HepG2 (cell line): ENCODE results near the gene SLFNL1. TPM values are rescaled to one million over a fixed set of nuclear protein-coding genes. Genes with fewer than 3 reads are reported as not detected.

ENCODE experiments used
- ATAC-seq: fragments of 200-7000 bp; cut with Tn5 transposase; 3 replicates; pipeline ENCODE4 v1.9.1; 2020; ENCODE audit warnings: mild to moderate bottlenecking, moderate library complexity
- BruUV-seq: library from RNA; stranded (reverse); fragments of 400-500 nt; replicated peaks from 2 replicates; lab custom pipeline; 2021; lab: Mats Ljungman, UMichigan
- CTCF ChIA-PET: fragments of 300-600 bp; formaldehyde crosslinking; extraction: SDS; loops from one replicate; lab custom pipeline; 2021; ENCODE audit warnings: low total read pairs, inconsistent platforms, low intra/inter-chr PET ratio; lab: Yijun Ruan, JAX
- POLR2A ChIA-PET: fragments of 350-600 bp; sonication (Branson Sonifier 250); formaldehyde crosslinking; loops from one replicate; lab custom pipeline; 2020; ENCODE audit warnings: antibody characterized with exemption, inconsistent platforms; lab: Yijun Ruan, JAX
- DNase-seq: peaks from one replicate; pipeline ENCODE4 v3.0.0-alpha.2; 2015; ENCODE audit warnings: low spot score
- FAIRE-seq: peaks from 3 replicates; lab custom pipeline; 2011; peaks lifted over from hg19 to GRCh38; lab: Jason Lieb, UNC
- H2AFZ ChIP-seq: one replicate; pipeline ENCODE4 v1.6.1; 2011; ENCODE audit warnings: low read length, inconsistent platforms
- H3K27ac ChIP-seq: fragments of 300-600 bp; 3 replicates; pipeline ENCODE4 v1.8.0; 2011; ENCODE audit warnings: mixed run types, mild to moderate bottlenecking, mixed read lengths, low read length, inconsistent platforms; ENCODE audit not compliant: insufficient read depth; ENCODE audit errors: extremely low read length
- H3K27me3 ChIP-seq, 2 experiments: fragments of 200-600 bp in 1 of 2; 2 replicates in 1 of 2; 3 replicates in 1 of 2; pipeline versions ENCODE4 v1.6.0 to v1.8.0; 2011; ENCODE audit warnings: low read length in 2 of 2, mild to moderate bottlenecking in 2 of 2, moderate library complexity in 2 of 2, inconsistent platforms in 1 of 2; ENCODE audit not compliant: insufficient read depth in 2 of 2, control insufficient read depth in 1 of 2
- H3K36me3 ChIP-seq, 2 experiments: fragments of 200-600 bp in 1 of 2; replicated peaks in 1 of 2; 2 replicates in 1 of 2; 3 replicates in 1 of 2; pipeline versions ENCODE4 v1.5.1 to v1.8.0; 2011; ENCODE audit warnings: low read length in 2 of 2, inconsistent platforms in 1 of 2; ENCODE audit not compliant: insufficient read depth in 2 of 2, control insufficient read depth in 1 of 2
- H3K4me1 ChIP-seq: 2 replicates; pipeline ENCODE4 v1.5.1; 2012; ENCODE audit warnings: low read length, inconsistent platforms; ENCODE audit not compliant: insufficient read depth
- H3K4me2 ChIP-seq: 2 replicates; pipeline ENCODE4 v1.6.0; 2011; ENCODE audit warnings: low read depth, low read length, inconsistent platforms
- H3K4me3 ChIP-seq, 3 experiments: fragments of 200-600 bp in 1 of 3; sonication (generic), shearing (Covaris generic) in 1 of 3; replicated peaks in 1 of 3; 2 replicates each; pipeline ENCODE4 v1.5.1; 2011 to 2016; ENCODE audit warnings: low read length in 3 of 3, inconsistent platforms in 2 of 3, low read depth in 2 of 3, mild to moderate bottlenecking in 2 of 3, control low read depth in 1 of 3, mixed read lengths in 1 of 3; ENCODE audit not compliant: insufficient read depth in 1 of 3
- H3K79me2 ChIP-seq: one replicate; pipeline ENCODE4 v1.6.1; 2011; ENCODE audit warnings: low read length, inconsistent platforms; ENCODE audit not compliant: insufficient read depth
- H3K9ac ChIP-seq: 2 replicates; pipeline ENCODE4 v1.6.0; 2011; ENCODE audit warnings: mild to moderate bottlenecking, low read depth, low read length, inconsistent platforms; ENCODE audit not compliant: insufficient read depth
- H3K9me3 ChIP-seq: 2 replicates; pipeline ENCODE4 v1.5.1; 2012; ENCODE audit warnings: mild to moderate bottlenecking, low read length
- H4K20me1 ChIP-seq: 2 replicates; pipeline ENCODE4 v1.6.0; 2011; ENCODE audit warnings: inconsistent platforms, mild to moderate bottlenecking, low read length, moderate library complexity; ENCODE audit not compliant: insufficient read depth
- ATF7 ChIP-seq, 2 experiments: fragments of 450-650 bp in 1 of 2; sonication (generic) in 1 of 2; formaldehyde crosslinking in 1 of 2; IDR thresholded peaks; 2 replicates each; pipeline versions ENCODE4 v1.4.0 to v1.6.1; 2016 to 2020; ENCODE audit warnings: antibody characterized with exemption in 1 of 2, mild to moderate bottlenecking in 1 of 2, missing genetic modification reagents in 1 of 2
- CC2D1A ChIP-seq: sonication (generic); formaldehyde crosslinking; IDR thresholded peaks from 2 replicates; pipeline ENCODE4 v1.8.1; 2023; ENCODE audit warnings: mild to moderate bottlenecking, missing genetic modification reagents
- HDAC6 ChIP-seq: fragments of 200-600 bp; sonication (generic); IDR thresholded peaks from 2 replicates; pipeline ENCODE4 v1.7.0; 2017; ENCODE audit warnings: mild to moderate bottlenecking, antibody characterized with exemption, low read length, low read depth
- KLF6 ChIP-seq: IDR thresholded peaks from 2 replicates; pipeline ENCODE4 v1.8.0; 2016; ENCODE audit warnings: missing biosample characterization, missing genetic modification reagents
- MIER2 ChIP-seq: IDR thresholded peaks from 2 replicates; pipeline ENCODE4 v1.6.1; 2016; ENCODE audit warnings: missing biosample characterization, missing genetic modification reagents
- RBAK ChIP-seq: sonication (generic); formaldehyde crosslinking; IDR thresholded peaks from 2 replicates; pipeline ENCODE4 v1.5.1; 2020; ENCODE audit warnings: mild to moderate bottlenecking, missing genetic modification reagents
- TARDBP ChIP-seq: sonication (generic); formaldehyde crosslinking; IDR thresholded peaks from 2 replicates; pipeline ENCODE4 v1.8.0; 2022; ENCODE audit warnings: mild to moderate bottlenecking, missing genetic modification reagents
- TBX3 ChIP-seq: fragments of 450-650 bp; IDR thresholded peaks from 2 replicates; pipeline ENCODE4 v1.6.1; 2017; ENCODE audit warnings: antibody characterized with exemption, mild to moderate bottlenecking, inconsistent platforms, borderline replicate concordance
- ZBTB8A ChIP-seq: sonication (generic); formaldehyde crosslinking; IDR thresholded peaks from 2 replicates; pipeline ENCODE4 v1.4.0; 2020; ENCODE audit warnings: mild to moderate bottlenecking, low read depth, missing genetic modification reagents, borderline replicate concordance
- ZNF101 ChIP-seq: sonication (generic); formaldehyde crosslinking; IDR thresholded peaks from 2 replicates; pipeline ENCODE4 v1.4.0; 2020; ENCODE audit warnings: mild to moderate bottlenecking, low read depth, missing genetic modification reagents, borderline replicate concordance
- ZNF496 ChIP-seq: sonication (generic); formaldehyde crosslinking; IDR thresholded peaks from 2 replicates; pipeline ENCODE4 v1.8.1; 2023; ENCODE audit warnings: mild to moderate bottlenecking, moderate library complexity, missing genetic modification reagents; ENCODE audit not compliant: insufficient replicate concordance
- ZNF549 ChIP-seq: sonication (generic); formaldehyde crosslinking; IDR thresholded peaks from 2 replicates; pipeline ENCODE4 v1.5.0; 2020; ENCODE audit warnings: missing genetic modification reagents
- ZNF709 ChIP-seq: sonication (generic); formaldehyde crosslinking; IDR thresholded peaks from 2 replicates; pipeline ENCODE4 v1.5.0; 2020; ENCODE audit warnings: mild to moderate bottlenecking, missing genetic modification reagents
- ZNF773 ChIP-seq: sonication (generic); formaldehyde crosslinking; IDR thresholded peaks from 2 replicates; pipeline ENCODE4 v1.4.0; 2020; ENCODE audit warnings: missing genetic modification reagents, borderline replicate concordance
- WGBS: methylation state at CpG from one replicate; pipeline ENCODE4 v1.1.6; 2017; ENCODE audit warnings: low lambda C conversion rate; 5-methylcytosine and 5-hydroxymethylcytosine counted together
- in situ Hi-C: cut with HindIII; loops from 2 replicates; pipeline ENCODE4 v1.10.0; 2017; ENCODE audit warnings: low pct_unique_long_range_greater_than_20kb; ENCODE audit not compliant: extremely low pct_ligation_motif_present
- intact Hi-C: fragments of 100-400 bp; cut with micrococcal nuclease; formaldehyde crosslinking; loops from one replicate; pipeline ENCODE4 v1.10.0; 2022; ENCODE audit not compliant: unreplicated experiment
- polyA plus RNA-seq, 8 experiments: library from polyadenylated mRNA; depleted of rRNA in 3 of 8; stranded (reverse) in 7 of 8; unstranded in 1 of 8; fragments of >200 nt; fragmentation: Illumina TruSeq in 4 of 8; extraction: Trizol in 4 of 8; gene quantifications; 2 replicates each; pipeline versions ENCODE4 v1.2.1 to v1.2.3, GENCODE V29; 2011 to 2016; ENCODE audit warnings: low read depth in 4 of 8, missing spikeins in 1 of 8, mixed read lengths in 1 of 8; ENCODE audit not compliant: insufficient read depth in 1 of 8
- total RNA-seq, 5 experiments: library from RNA; depleted of rRNA; stranded (reverse); fragments of >200 nt; fragmentation: Illumina TruSeq; extraction: Trizol; gene quantifications; 2 replicates each; pipeline ENCODE4 v1.2.3, GENCODE V29; 2016; ENCODE audit warnings: low read depth in 1 of 5
- TF ChIP-seq, protein P1 (sequence below): sonication (generic); formaldehyde crosslinking; IDR thresholded peaks from 2 replicates; pipeline ENCODE4 v1.4.0; 2020; ENCODE audit warnings: missing genetic modification reagents, borderline replicate concordance
- TF ChIP-seq, protein P2 (sequence below): IDR thresholded peaks from 2 replicates; pipeline ENCODE4 v1.6.1; 2018; ENCODE audit warnings: missing genetic modification reagents, mild to moderate bottlenecking, missing compliant biosample characterization
- TF ChIP-seq, protein P3 (sequence below): sonication (generic); formaldehyde crosslinking; IDR thresholded peaks from 2 replicates; pipeline ENCODE4 v1.4.0; 2020; ENCODE audit warnings: missing genetic modification reagents, mild to moderate bottlenecking, borderline replicate concordance

SLFNL1 gene
- total and polyA plus RNA-seq, 2 of the 13 experiments (the other 11 are each of a cell fraction or from before 2014, with no cell fraction given), result 0.07 to 0.20 TPM

DNA sequence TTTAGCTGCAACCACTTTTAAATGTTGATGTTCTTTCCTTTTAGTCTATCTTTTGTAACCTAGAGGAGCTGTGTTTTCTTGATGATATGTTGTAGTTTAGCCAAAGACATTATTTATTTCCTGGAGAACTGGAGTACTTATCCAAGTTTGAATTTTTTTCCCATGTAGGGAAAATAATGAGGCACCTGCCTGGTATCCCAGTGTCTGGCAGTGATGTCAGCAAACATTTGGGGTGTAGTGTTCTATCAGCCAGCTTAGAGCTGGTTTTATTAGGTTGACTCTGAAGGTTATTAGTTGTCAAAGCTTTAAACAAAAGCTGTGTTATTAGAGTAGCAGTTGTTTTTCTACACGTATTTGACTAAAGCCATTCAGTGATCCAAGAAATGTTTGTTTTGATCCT is 38.8 kb downstream of the SLFNL1 start:
- no peak overlapping the region for H3K4me2 ChIP-seq
- BruUV-seq, result no TSS peak
- TF ChIP-seq HDAC6 (no peak), ZNF549 (CRISPR knock-in tag) (no peak), RBAK (CRISPR knock-in tag) (no peak), MIER2 (CRISPR knock-in tag) (no peak), TBX3 (no peak), ZNF496 (CRISPR knock-in tag) (no peak), ZNF101 (CRISPR knock-in tag) (no peak), ZNF709 (no peak), ATF7 (IDR thresholded peaks at IDR 0.05) (no peak), ATF7 (CRISPR knock-in tag; IDR thresholded peaks at IDR 0.05) (no peak), TARDBP (CRISPR knock-in tag) (no peak), ZNF773 (CRISPR knock-in tag) (no peak), KLF6 (CRISPR knock-in tag) (no peak), ZBTB8A (CRISPR knock-in tag) (no peak), CC2D1A (CRISPR knock-in tag) (no peak)
- TF ChIP-seq, protein P1, sequence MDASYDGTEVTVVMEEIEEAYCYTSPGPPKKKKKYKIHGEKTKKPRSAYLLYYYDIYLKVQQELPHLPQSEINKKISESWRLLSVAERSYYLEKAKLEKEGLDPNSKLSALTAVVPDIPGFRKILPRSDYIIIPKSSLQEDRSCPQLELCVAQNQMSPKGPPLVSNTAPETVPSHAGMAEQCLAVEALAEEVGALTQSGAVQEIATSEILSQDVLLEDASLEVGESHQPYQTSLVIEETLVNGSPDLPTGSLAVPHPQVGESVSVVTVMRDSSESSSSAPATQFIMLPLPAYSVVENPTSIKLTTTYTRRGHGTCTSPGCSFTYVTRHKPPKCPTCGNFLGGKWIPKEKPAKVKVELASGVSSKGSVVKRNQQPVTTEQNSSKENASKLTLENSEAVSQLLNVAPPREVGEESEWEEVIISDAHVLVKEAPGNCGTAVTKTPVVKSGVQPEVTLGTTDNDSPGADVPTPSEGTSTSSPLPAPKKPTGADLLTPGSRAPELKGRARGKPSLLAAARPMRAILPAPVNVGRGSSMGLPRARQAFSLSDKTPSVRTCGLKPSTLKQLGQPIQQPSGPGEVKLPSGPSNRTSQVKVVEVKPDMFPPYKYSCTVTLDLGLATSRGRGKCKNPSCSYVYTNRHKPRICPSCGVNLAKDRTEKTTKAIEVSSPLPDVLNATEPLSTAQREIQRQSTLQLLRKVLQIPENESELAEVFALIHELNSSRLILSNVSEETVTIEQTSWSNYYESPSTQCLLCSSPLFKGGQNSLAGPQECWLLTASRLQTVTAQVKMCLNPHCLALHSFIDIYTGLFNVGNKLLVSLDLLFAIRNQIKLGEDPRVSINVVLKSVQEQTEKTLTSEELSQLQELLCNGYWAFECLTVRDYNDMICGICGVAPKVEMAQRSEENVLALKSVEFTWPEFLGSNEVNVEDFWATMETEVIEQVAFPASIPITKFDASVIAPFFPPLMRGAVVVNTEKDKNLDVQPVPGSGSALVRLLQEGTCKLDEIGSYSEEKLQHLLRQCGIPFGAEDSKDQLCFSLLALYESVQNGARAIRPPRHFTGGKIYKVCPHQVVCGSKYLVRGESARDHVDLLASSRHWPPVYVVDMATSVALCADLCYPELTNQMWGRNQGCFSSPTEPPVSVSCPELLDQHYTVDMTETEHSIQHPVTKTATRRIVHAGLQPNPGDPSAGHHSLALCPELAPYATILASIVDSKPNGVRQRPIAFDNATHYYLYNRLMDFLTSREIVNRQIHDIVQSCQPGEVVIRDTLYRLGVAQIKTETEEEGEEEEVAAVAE, result no peak
- TF ChIP-seq, protein P2, sequence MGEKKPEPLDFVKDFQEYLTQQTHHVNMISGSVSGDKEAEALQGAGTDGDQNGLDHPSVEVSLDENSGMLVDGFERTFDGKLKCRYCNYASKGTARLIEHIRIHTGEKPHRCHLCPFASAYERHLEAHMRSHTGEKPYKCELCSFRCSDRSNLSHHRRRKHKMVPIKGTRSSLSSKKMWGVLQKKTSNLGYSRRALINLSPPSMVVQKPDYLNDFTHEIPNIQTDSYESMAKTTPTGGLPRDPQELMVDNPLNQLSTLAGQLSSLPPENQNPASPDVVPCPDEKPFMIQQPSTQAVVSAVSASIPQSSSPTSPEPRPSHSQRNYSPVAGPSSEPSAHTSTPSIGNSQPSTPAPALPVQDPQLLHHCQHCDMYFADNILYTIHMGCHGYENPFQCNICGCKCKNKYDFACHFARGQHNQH, result no peak
- TF ChIP-seq, protein P3, sequence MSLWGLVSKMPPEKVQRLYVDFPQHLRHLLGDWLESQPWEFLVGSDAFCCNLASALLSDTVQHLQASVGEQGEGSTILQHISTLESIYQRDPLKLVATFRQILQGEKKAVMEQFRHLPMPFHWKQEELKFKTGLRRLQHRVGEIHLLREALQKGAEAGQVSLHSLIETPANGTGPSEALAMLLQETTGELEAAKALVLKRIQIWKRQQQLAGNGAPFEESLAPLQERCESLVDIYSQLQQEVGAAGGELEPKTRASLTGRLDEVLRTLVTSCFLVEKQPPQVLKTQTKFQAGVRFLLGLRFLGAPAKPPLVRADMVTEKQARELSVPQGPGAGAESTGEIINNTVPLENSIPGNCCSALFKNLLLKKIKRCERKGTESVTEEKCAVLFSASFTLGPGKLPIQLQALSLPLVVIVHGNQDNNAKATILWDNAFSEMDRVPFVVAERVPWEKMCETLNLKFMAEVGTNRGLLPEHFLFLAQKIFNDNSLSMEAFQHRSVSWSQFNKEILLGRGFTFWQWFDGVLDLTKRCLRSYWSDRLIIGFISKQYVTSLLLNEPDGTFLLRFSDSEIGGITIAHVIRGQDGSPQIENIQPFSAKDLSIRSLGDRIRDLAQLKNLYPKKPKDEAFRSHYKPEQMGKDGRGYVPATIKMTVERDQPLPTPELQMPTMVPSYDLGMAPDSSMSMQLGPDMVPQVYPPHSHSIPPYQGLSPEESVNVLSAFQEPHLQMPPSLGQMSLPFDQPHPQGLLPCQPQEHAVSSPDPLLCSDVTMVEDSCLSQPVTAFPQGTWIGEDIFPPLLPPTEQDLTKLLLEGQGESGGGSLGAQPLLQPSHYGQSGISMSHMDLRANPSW, result no peak

More for the DNA sequence above, 38.8 kb downstream of the SLFNL1 start:
- Histone ChIP-seq H4K20me1 (no peaks in the 10 kb centered on the region), H3K4me1 (peaks cover 76% of the 10 kb centered on the region), H3K9me3 (no peaks in the 10 kb centered on the region), H3K4me3 (no peak overlapping the region), H3K27ac (no peak overlapping the region), H3K79me2 (peaks cover 37% of the 10 kb centered on the region), H3K36me3 (peaks cover 13 to 48% of the 10 kb centered on the region in 2 experiments), H3K27me3 (no peaks in the 10 kb centered on the region), H2AFZ (no peak overlapping the region), H3K9ac (no peak overlapping the region)
- intact Hi-C loops, result no loop called here
- ChIA-PET CTCF (no interaction called here), POLR2A (no interaction called here)
- DNase-seq, result no peak
- in situ Hi-C loops, result no loop called here
- ATAC-seq, result no peak
- no peak for FAIRE-seq
- 81% methylated on average over 1 of the region's 1 CpG for WGBS
